Fibroblast of skin of abdomen (primary cell): ENCODE measurements around the gene SPART.
A peak's percentile ranks its signal among the peaks of the same experiment; 100 is the strongest.
"Not testable (repeated sequence)": the region's sequence is repeated elsewhere in the genome, so short reads cannot be mapped to it uniquely, and the experiment has no call there.

ENCODE experiments used
- DNase-seq: peaks from one replicate; pipeline ENCODE4 v3.0.0-alpha.2; 2013

Gene SPART

GRCh38 chr13:36313047-36313969, 32.9 kb downstream of the SPART start:
- no peak for DNase-seq

DNA sequence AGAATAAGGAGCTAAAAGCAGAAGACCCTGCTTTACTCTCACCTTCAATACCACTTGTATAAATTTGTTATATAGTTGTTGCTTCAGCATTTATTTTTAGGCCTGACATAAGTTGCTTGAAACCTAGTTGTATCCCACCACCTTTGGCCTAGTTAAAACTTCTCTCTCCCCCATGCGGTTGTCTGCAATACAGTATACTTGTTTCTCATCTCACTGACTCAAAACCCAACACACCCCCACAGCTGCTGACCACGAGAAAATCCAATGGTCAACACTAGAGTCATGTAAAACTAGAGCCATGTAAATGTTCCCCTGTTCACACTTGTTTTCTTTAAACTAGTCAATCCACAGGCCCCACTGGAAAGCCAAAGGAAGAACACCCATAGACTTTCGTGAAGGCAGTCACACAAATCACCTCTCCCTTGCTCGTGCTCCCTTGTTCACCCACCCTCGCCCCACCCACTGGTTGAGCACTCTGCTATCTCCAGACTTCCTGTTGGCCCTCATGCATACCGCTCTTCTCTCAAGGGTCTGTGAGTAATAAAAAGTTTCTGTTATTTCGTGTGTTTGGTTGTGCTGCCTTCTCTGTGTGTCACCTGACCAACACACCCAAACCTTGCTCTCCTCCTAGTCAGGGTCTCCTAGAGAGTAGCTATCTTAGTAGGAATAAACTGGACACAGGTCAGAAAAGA, 35.6 kb downstream of the SPART start:
- DNase-seq = no peak

DNA sequence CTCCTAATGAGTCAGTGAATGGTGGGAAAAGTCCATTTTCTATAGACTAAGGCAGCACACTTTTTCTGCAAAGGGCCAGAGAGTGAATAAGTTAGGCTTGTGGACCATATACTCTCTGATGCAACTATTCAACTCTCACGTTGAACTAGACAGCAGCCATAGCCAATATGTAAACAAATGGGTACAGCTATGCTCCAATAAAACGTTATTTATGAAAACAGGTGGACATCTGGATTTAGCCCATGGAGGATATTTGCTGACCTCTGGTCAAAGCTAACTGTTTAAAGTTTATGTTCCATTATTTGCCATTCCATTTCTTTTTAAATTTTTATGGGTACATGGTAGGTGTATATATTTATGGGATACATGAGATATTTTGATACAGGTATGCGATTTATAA, 43.9 kb downstream of the SPART start:
- no peak for DNase-seq

- not testable (repeated sequence) for DNase-seq
Observed at GRCh38 chr13:36299469-36299868, 46.7 kb downstream of the SPART start.

GRCh38 chr13:36298535-36299068, 47.6 kb downstream of the SPART start:
- no peak for DNase-seq

DNA sequence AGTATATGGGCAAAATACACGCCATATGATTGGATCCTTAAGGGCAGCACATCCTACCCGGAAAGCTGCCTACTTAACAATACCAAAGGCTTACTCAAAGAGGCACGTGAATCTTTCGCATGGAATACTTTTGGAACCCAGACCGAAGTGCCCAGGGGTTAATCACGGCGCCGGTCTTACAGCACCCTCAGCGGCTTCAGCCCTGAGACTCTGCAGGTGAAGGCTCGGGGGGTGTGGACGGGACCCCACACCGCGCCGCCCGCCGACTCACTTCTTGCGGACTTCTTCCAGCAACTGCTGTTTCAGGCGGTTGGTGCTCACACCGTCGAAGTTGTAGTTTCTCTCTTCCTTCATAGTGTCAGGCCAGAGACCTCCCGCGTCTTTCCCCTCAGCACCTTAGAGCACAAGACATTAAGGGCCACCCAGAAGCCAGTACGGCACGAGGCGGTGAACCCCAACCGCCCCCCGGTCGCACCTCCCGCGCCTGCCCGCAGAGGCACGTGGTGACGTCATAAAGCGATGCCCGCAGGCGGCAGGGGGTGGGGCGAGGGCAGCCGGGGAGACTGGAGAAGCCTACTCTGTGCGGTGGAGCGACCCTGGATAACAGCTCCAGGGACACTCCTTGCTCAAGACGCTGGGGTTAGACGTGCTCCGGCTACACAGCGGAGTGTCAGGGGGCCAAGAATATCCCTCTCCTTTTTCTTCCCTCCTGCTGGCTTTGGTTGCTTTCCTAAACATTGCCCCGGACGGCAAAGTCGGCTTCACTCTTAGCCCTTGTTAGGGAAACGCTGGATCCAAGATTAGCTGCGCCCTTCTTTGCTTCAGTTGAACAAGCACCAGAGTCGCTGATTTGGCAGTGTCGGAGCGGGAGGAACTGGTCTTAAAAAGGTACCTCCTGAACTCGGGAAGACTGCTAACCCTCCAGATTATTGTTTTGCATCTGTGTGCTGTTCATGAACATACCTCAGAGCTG, 48.5 kb downstream of the SPART start, which contains the start of gene CCDC169:
CCDC169 (minus strand) TSS at position 449 of the 973 bp plus-strand sequence; CDS start at position 354, 95 bp downstream.
- DNase-seq = peak; percentile 64

- DNase-seq = no peak
Observed at GRCh38 chr13:36294096-36294495, 52.1 kb downstream of the SPART start.

DNA sequence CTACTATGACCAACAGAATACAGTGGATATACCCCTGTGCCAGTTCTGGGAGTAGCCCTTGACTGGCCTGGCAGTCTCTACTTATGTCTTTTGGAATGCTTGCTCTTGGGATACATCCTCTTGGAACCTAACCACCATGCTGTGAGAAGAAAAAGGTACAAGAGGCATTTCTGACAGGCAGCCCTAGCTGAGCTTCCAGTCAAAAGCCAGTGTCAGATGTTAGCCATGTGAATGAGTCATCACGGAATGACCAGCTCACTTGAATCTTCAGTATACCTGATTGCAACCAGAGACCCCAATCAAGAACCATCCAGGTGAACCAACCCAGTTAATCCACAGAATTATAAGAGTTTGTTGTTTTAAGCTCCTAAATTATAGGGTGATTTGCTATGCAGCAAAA, 52.7 kb downstream of the SPART start:
- no peak for DNase-seq

- no peak for DNase-seq
Observed at GRCh38 chr13:36288794-36289391, 57.3 kb downstream of the SPART start.

- DNase-seq = no peak
Observed at GRCh38 chr13:36286006-36286405, 60.2 kb downstream of the SPART start.

DNA sequence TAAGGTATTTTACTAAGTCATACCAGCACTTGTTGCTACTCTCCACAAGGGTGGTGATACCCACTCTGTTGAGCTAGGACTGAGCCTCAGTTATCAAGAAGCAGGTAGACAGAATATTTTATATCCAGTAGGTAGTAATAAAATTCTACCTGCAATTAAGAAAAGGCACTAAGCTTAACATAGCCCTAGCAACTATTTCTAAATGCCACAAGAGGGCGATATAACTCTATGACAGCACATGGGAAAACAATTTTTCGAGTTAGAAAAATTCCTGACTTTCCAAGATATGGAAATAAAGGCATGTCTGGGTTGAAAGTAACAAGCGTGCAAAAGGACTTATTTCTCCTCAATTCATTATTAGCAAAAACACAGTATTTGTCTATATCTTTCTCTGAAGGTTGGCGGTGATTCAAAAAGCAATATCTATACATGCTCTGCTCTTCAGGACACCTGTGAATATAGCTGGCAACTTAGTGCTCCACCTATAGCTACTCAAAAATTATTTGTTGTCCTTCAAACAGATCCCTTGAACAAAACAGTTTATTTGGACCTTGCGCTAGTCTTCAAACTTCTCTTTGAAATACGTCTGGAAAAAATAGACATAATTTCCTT, 63.3 kb downstream of the SPART start:
- DNase-seq = peak; percentile 40

GRCh38 chr13:36275190-36276002, 70.8 kb downstream of the SPART start:
- peak; percentile 68 for DNase-seq

GRCh38 chr13:36273431-36273830, 72.8 kb downstream of the SPART start:
- no peak for DNase-seq

- no peak for DNase-seq
Observed at GRCh38 chr13:36261976-36262375, 84.2 kb downstream of the SPART start.

GRCh38 chr13:36261011-36261410, 85.2 kb downstream of the SPART start:
- DNase-seq = no peak

- DNase-seq = no peak
Observed at GRCh38 chr13:36259361-36260137, 86.6 kb downstream of the SPART start.

- no peak for DNase-seq
Observed at GRCh38 chr13:36258831-36259230, 87.4 kb downstream of the SPART start.
